Subcutaneous adipose tissue (tissue), 4 donors: Measurements from ENCODE around the gene IKBKE. TPM values are rescaled to one million over a fixed set of nuclear protein-coding genes. Genes with fewer than 3 reads are reported as not detected.

Experiments
- total RNA-seq, 4 donors: library from RNA; depleted of rRNA; stranded (reverse); fragments of >200 nt; gene quantifications; one replicate each; pipeline ENCODE4 v1.1.0, GENCODE V29; 2016
- TF ChIP-seq, protein P1 (sequence below): fragments of 450-650 bp; IDR thresholded peaks from one replicate; pipeline ENCODE4 v1.5.1; 2016; ENCODE audit warnings: low read depth, mild to moderate bottlenecking, control low read depth, antibody characterized with exemption, moderate library complexity

IKBKE gene
- total RNA-seq, result 1 to 10 TPM; 4.0 to 4.9 (median 4.9) TPM

DNA sequence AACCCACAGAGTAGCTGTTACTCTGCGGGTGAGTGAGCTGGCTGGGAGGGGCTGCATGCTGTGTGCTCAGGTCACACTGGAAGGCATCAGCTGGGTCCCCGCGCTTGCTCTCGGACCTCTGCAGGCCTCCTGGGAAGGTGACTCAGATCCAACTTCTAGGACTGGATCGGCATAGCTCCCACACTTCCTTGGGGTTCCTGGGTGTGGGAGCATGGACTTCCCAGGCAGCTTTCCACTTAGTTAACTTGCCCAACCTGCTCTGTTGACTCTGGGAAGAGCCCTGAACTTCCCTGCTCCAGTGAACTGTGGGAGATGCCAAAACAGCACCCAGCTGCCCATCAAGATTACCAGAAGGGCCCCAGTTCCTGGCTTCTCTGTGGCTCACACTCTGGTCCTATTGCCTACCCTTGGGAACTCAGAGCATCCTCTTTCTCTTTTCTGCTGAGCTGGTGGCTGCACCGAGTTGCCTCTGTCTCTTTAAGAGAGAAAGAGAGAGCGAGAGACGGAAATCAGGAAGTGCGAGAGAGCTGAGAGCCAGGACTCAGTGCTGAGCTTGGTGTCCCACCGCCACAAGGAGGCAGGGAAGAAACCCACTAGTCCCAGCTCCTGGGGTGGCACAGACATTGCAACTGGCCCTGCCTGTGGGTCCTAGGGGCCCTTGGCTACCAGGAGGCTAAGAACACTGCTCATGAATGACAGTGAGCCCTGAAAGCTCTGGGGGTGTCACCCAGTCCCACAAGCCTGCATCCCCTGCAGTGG, at the start of gene IKBKE:
TSS of gene IKBKE (plus strand) at position 544 of the 759 bp plus-strand sequence. CDS start 2,752 bp downstream, outside the sequence.
- TF ChIP-seq, protein P1, sequence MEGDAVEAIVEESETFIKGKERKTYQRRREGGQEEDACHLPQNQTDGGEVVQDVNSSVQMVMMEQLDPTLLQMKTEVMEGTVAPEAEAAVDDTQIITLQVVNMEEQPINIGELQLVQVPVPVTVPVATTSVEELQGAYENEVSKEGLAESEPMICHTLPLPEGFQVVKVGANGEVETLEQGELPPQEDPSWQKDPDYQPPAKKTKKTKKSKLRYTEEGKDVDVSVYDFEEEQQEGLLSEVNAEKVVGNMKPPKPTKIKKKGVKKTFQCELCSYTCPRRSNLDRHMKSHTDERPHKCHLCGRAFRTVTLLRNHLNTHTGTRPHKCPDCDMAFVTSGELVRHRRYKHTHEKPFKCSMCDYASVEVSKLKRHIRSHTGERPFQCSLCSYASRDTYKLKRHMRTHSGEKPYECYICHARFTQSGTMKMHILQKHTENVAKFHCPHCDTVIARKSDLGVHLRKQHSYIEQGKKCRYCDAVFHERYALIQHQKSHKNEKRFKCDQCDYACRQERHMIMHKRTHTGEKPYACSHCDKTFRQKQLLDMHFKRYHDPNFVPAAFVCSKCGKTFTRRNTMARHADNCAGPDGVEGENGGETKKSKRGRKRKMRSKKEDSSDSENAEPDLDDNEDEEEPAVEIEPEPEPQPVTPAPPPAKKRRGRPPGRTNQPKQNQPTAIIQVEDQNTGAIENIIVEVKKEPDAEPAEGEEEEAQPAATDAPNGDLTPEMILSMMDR, result no peak

DNA sequence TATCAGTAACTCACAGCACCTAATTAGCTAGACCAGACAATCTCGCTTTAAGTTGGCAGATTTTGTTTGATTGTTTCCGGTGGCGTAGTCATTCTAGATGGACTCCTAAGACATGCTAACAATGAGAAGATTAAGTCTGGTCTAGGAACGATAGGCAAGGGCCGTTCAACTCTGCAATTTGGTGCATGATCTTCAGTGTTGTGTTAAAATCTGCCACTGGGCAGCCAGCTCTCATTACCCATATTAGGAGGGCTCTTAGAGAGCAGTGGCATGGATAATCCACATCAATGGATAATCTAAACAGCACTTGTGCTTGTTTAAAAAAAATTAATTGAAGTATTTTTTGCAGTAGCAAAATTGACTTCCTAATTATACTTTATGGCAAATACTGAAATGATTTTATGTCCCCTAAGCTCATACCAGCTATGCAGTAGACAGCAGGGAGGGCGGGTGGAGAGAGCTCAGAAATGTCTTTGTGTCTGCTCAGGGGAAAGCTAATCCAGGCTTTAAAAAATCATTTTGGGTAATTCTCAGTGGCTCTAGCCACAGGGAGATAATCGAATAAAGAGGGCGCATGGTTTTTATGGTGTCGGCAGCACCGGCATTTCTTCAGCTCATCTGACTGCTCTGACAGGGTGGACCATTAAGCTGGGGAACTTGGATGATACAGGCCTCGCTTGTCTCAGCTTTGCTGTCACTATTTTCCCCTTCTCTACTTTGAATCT, 48.5 kb upstream of the IKBKE start:
- TF ChIP-seq, protein P1, result no peak

DNA sequence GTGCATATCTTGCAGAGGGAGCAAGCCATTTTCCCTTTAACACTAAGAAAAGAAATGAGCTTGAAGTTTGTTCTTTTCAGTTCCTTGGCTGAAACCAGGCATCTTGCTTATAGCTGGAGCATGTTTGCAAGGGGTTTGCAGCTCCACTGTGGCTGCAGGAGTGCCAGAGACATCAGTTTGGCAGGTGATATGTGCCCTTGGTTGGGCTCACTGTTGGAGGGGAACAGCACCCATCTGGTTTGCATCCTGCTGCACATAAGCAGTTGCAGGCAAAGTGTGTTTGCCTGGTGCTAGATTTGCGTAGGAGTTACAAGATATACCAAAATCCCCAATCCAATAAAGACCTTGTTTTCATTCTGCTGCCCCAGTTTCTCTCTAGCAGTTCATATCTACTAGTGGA, 47.8 kb upstream of the IKBKE start:
- TF ChIP-seq, protein P1, result no peak

DNA sequence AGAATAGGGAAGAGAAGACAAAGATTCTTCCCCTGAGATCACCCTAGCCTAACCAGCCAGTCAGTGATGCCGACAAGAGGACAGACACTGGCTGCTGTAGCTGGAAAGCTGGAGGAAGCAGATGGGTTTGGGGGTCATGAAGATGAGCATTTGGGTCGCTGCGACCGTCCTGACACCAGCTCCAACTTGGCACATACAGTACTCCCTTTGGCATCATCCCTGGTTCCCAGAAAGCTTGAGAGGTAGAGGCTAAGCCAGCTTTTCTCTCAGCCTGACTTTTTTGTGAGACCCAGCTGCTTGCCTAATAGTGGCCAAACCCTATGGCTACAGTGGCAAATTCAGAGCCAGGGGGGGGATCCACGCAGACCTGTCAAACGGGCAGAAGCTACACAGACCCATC, 43.0 kb upstream of the IKBKE start:
- TF ChIP-seq, protein P1, result no peak

DNA sequence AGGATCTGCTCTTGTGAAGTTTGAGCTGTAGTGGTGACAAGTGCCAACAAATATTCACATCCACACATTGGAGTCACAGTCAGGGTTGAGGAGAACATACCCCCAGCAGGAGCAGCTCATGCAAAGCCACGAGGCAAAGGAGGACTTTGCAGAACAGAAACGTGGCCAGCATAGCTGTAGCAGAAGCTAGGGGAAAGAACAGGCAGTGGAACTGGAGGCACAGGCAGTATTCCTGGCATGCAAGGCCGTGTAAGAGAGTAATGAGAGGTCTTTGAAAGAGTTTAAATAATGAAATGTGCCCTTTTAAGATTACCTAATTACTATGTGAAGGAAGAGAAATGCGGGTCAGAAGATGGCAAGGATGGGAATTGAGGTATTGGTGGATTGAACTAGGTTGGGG, 40.9 kb upstream of the IKBKE start:
- TF ChIP-seq, protein P1, result no peak

DNA sequence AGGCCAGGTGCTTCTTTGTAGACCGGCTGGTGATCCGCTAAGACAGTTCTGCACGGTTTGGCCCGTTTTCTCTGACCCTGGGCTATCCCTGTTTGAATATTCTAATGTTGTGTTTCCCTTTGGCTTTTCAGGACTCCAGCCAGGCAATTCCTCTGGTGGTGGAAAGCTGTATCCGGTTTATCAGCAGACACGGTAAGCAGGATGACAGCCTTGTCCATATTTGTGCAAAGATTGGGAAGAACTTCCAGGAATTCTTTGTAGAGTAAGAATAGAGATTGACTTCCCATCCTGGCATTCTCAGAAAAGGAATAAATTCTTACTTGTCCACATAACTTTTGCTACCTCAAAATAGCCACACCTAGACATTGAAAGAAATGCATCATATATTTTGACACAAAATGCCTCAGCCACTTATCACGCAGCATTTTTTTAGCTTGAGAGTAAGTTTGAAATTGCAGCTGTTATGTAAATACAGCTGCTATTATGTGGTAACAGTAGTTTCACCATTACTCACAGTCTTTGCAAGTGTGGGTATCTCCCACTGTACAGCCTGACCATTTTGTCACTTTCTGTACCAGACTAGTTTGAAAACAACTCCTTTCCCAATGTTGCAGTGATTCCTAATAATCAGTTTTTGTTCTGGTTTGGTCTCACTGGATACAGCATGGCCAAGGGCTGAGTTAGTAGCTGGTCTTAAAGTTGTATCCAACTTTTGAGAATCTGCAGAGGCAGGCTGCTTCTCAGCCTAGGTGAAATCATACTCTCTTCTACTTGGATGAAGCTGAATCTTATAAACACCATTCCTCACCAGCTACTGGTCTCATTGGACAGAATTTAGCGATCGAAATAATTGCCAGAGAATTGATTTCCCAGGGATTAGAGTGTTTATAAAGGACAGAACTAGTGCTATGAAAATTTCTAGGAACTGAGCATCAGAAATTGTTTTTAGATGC, 40.0 kb upstream of the IKBKE start:
- TF ChIP-seq, protein P1, result no peak
